Muscle layer of duodenum (tissue), 2 donors: ENCODE measurements around the gene MISP.
"Not testable (repeated sequence)": the region's sequence is repeated elsewhere in the genome, so short reads cannot be mapped to it uniquely, and the experiment has no call there.

Experiments
- H3K27ac ChIP-seq: one replicate; pipeline ENCODE4 v1.7.0; 2013; ENCODE audit warnings: mild to moderate bottlenecking, low read length
- H3K27me3 ChIP-seq: one replicate; pipeline ENCODE4 v1.7.0; 2013; ENCODE audit warnings: low read depth, mild to moderate bottlenecking, control low read depth, low read length
- H3K36me3 ChIP-seq, 2 donors: one replicate each; pipeline ENCODE4 v1.7.0; 2013; ENCODE audit warnings: low read length in 2 of 2, control low read depth in 1 of 2, mild to moderate bottlenecking in 1 of 2; ENCODE audit not compliant: insufficient read depth in 2 of 2, control insufficient read depth in 1 of 2
- H3K4me1 ChIP-seq, 2 donors: one replicate each; pipeline ENCODE4 v1.7.0; 2013; ENCODE audit warnings: low read length in 2 of 2, mild to moderate bottlenecking in 2 of 2, control low read depth in 1 of 2, moderate library complexity in 1 of 2; ENCODE audit not compliant: insufficient read depth in 2 of 2, control insufficient read depth in 1 of 2
- H3K4me3 ChIP-seq, 2 donors: one replicate each; pipeline ENCODE4 v1.7.0; 2013; ENCODE audit warnings: low read length in 2 of 2, low read depth in 1 of 2, mild to moderate bottlenecking in 1 of 2
- H3K9me3 ChIP-seq, 2 donors: one replicate each; pipeline ENCODE4 v1.7.0; 2013; ENCODE audit warnings: low read length in 2 of 2, control low read depth in 1 of 2, mild to moderate bottlenecking in 1 of 2; ENCODE audit not compliant: control insufficient read depth in 1 of 2
- donor health status: healthy.

MISP gene, protein sequence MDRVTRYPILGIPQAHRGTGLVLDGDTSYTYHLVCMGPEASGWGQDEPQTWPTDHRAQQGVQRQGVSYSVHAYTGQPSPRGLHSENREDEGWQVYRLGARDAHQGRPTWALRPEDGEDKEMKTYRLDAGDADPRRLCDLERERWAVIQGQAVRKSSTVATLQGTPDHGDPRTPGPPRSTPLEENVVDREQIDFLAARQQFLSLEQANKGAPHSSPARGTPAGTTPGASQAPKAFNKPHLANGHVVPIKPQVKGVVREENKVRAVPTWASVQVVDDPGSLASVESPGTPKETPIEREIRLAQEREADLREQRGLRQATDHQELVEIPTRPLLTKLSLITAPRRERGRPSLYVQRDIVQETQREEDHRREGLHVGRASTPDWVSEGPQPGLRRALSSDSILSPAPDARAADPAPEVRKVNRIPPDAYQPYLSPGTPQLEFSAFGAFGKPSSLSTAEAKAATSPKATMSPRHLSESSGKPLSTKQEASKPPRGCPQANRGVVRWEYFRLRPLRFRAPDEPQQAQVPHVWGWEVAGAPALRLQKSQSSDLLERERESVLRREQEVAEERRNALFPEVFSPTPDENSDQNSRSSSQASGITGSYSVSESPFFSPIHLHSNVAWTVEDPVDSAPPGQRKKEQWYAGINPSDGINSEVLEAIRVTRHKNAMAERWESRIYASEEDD

DNA sequence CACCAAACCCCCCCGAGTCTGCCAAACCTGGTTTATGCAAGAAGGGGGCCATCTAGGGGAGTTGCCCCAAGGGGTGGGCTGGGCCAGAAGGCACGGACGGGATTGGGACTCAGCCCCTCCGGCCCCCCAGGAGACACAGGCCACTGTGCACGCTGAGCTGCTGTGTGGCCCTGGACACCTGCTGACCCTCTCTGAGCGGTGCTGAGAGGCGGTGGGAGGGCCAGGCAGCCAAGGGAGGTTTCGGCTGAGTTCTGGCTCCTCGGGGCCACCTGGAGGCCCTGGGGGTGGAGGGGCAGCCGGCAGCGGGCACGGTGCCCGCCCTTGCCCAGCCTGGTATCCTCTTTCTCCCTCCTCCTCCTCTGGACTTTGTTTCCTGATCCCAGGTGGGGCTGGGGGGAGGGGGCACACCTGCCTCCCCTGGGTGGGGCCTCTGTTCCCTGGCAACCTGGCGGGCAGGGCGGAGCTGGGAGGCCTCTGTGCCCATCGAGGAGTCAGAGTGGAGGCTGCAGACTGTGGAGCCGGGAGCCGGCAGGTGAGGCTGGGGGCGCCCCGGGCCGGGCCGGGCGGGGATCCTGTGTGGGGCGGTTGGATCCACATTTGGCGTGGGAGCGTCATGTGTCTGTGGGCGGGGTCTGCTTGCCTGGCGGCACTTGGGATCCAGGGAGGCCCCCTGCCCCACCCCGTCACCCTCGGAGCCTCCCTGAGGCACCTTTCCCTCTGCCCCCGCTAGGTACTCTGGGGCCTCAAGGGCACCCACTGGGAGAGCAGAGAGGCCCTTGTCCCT lies at the start of gene MISP:
MISP (plus strand) TSS at position 473 of the 784 bp plus-strand sequence. CDS start 5,835 bp downstream, outside the sequence.
- Histone ChIP-seq H3K27ac (peak within 1 kb of the TSS; percentile 87), H3K9me3 (peaks cover 0 to 7% of the 10 kb centered on the region in 2 donors), H3K4me3 (peak within 1 kb of the TSS in 1 of 2 donors; percentile 42), H3K36me3 (peaks cover 0 to 22% of the 10 kb centered on the region in 2 donors), H3K4me1 (no peaks in the 10 kb centered on the region), H3K27me3 (no peaks in the 10 kb centered on the region)

- not testable (repeated sequence) for H3K4me1 ChIP-seq, H3K4me3 ChIP-seq, H3K9me3 ChIP-seq, H3K27me3 ChIP-seq, H3K27ac ChIP-seq, H3K36me3 ChIP-seq
Measured at GRCh38 chr19:702847-703246, 48.1 kb upstream of the MISP start.

- Histone ChIP-seq H3K4me3 (peak overlapping the region; percentile 35 to 40), H3K27ac (no peak overlapping the region), H3K4me1 (peaks cover 0 to 5% of the 10 kb centered on the region in 2 donors), H3K9me3 (peaks cover 0 to 3% of the 10 kb centered on the region in 2 donors), H3K36me3 (no peaks in the 10 kb centered on the region), H3K27me3 (no peaks in the 10 kb centered on the region)
Measured at GRCh38 chr19:703329-703650, 47.6 kb upstream of the MISP start.

DNA sequence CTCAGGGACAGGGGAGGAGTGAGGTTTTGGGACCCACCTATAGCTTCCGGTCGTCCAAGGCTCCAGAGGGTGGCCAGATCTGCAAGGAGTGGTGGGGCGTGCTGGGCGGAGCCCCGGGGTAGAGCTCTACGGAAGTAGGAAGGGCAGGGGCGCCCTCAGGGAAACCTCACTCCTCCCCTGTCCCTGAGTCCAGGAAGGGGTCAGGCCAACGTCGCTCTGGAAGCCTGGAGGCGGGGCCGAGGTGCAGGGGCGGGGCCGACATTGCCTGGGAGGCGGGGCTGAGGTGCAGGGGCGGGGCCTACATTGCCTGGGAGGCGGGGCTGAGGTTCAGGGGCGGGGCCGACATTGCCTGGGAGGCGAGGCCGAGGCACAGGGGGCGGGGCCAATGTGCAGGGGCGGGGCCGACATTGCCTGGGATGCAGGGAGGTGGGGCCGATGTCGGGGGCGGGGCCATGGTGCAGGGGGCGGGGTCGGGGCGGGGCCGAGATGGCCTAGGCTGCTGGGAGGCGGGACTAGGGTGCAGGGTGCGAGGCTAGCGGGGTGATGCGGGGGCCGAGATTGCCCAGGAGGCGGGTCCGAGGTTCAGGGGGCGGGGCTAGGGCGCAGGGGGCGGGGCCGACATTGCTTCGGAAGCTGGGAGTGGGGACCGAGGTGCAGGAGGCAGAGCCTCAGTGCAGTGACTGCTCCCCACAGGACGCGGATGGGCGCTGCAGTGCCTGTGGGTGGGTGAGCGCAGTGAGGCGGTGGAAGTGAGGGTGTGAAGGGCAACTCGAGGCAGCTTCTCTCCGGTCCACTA lies 47.1 kb upstream of the MISP start:
- Histone ChIP-seq H3K4me3 (peak overlapping the region in 1 of 2 donors; percentile 35), H3K4me1 (peaks cover 0 to 8% of the 10 kb centered on the region in 2 donors), H3K27ac (no peak overlapping the region), H3K9me3 (peaks cover 0 to 3% of the 10 kb centered on the region in 2 donors), H3K27me3 (no peaks in the 10 kb centered on the region), H3K36me3 (no peaks in the 10 kb centered on the region)

DNA sequence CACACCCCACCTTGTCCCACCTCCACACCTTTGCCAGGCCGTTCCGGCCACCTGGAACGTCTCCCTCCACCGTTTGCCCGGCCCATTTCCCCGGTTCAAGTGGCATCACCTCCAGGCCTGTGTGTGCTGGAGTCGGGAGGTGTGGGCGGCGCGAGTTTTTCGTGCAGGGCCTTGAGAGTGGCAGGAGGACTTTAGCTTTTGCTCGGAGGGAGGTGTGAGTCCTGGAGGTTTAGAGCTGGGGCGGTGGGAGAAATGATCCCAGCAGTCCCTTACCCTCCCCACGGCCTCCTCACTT lies 46.5 kb upstream of the MISP start:
- Histone ChIP-seq H3K4me3 (peak overlapping the region in 1 of 2 donors; percentile 25), H3K27ac (no peak overlapping the region)

GRCh38 chr19:708154-709143 lies 42.5 kb upstream of the MISP start, which contains the start of gene PALM:
Gene PALM (plus strand): TSS chr19:708935. CDS start chr19:709147, 212 bp downstream.
- peak within 1 kb of the TSS in 1 of 2 donors; percentile 74 for H3K4me3 ChIP-seq
- peaks cover 0 to 3% of the 10 kb centered on the region in 2 donors for H3K9me3 ChIP-seq
- H3K36me3 ChIP-seq, result no peaks in the 10 kb centered on the region
- peaks cover 0 to 17% of the 10 kb centered on the region in 2 donors for H3K4me1 ChIP-seq
- H3K27me3 ChIP-seq, result no peaks in the 10 kb centered on the region
- H3K27ac ChIP-seq, result no peak within 1 kb of the TSS

More for the DNA sequence above, 46.5 kb upstream of the MISP start:
- peaks cover 0 to 9% of the 10 kb centered on the region in 2 donors for H3K4me1 ChIP-seq
- H3K9me3 ChIP-seq, result peaks cover 0 to 3% of the 10 kb centered on the region in 2 donors
- H3K36me3 ChIP-seq, result no peaks in the 10 kb centered on the region
- H3K27me3 ChIP-seq, result no peaks in the 10 kb centered on the region

GRCh38 chr19:709196-709964 lies 41.5 kb upstream of the MISP start:
- no peaks in the 10 kb centered on the region for H3K36me3 ChIP-seq
- H3K4me1 ChIP-seq, result peaks cover 0 to 17% of the 10 kb centered on the region in 2 donors
- H3K27me3 ChIP-seq, result no peaks in the 10 kb centered on the region
- peaks cover 0 to 3% of the 10 kb centered on the region in 2 donors for H3K9me3 ChIP-seq
- peak overlapping the region in 1 of 2 donors; percentile 74 for H3K4me3 ChIP-seq
- H3K27ac ChIP-seq, result no peak overlapping the region

- no peaks in the 10 kb centered on the region for H3K36me3 ChIP-seq
- peaks cover 0 to 17% of the 10 kb centered on the region in 2 donors for H3K4me1 ChIP-seq
- H3K9me3 ChIP-seq, result peaks cover 0 to 3% of the 10 kb centered on the region in 2 donors
- no peak overlapping the region for H3K27ac ChIP-seq
- peak overlapping the region in 1 of 2 donors; percentile 74 for H3K4me3 ChIP-seq
- H3K27me3 ChIP-seq, result no peaks in the 10 kb centered on the region
Measured at GRCh38 chr19:709965-710571, 40.8 kb upstream of the MISP start.

DNA sequence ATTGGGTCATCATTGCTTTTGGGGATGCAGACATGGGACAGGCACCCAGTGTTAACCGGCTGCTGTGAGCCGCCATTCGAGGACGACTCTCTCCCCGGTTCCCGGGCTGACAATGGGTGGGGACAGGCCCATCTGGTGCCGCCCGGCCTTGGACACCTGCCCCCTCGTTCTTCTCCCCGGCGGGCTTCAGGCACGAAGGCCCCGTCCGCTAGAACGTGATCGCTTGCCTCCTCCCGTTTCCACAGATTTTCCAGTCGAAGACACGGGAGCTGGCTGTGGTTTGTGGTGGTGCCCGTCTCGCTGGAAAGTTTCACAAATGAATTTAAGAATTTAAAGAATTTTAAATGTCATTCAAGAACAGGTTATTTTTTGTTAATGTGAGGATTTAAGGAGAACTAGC lies 40.1 kb upstream of the MISP start:
- H3K27me3 ChIP-seq, result no peaks in the 10 kb centered on the region
- no peak overlapping the region for H3K4me3 ChIP-seq

More for the DNA sequence above, 40.1 kb upstream of the MISP start:
- Histone ChIP-seq H3K4me1 (peaks cover 0 to 17% of the 10 kb centered on the region in 2 donors), H3K36me3 (peaks cover 3 to 5% of the 10 kb centered on the region in 2 donors), H3K27ac (no peak overlapping the region), H3K9me3 (peaks cover 5 to 8% of the 10 kb centered on the region in 2 donors)
